WTC11 (cell line): ENCODE data around the gene SYNPO2. TPM values are rescaled to one million over a fixed set of nuclear protein-coding genes. Genes with fewer than 3 reads are reported as not detected.

Experiments used
- ATAC-seq: fragments of 200-7000 bp; cut with Tn5 transposase; 2 replicates; pipeline ENCODE4 v1.10.0; 2021; ENCODE audit warnings: mild to moderate bottlenecking, moderate library complexity
- CTCF ChIA-PET: fragments of 300-600 bp; sonication (Branson Sonifier 250); formaldehyde crosslinking; loops from one replicate; lab custom pipeline; 2021; ENCODE audit warnings: antibody characterized with exemption; lab: Charles Lee
- POLR2A ChIA-PET: fragments of 350-600 bp; sonication (Branson Sonifier 250); formaldehyde crosslinking; loops from one replicate; lab custom pipeline; 2021; ENCODE audit warnings: antibody characterized with exemption; lab: Charles Lee
- DNase-seq: peaks from one replicate; pipeline ENCODE4 v3.0.0; 2021; ENCODE audit warnings: low spot score
- H3K27ac Mint-ChIP-seq: 2 replicates; pipeline ENCODE4 v1.8.0; 2021; ENCODE audit warnings: mixed read lengths
- H3K27me3 Mint-ChIP-seq: 2 replicates; pipeline ENCODE4 v1.8.0; 2021; ENCODE audit warnings: low read depth, mild to moderate bottlenecking, moderate library complexity, mixed read lengths
- H3K36me3 Mint-ChIP-seq: 2 replicates; pipeline ENCODE4 v1.8.0; 2021; ENCODE audit warnings: mixed read lengths
- H3K4me1 Mint-ChIP-seq: 2 replicates; pipeline ENCODE4 v1.8.0; 2022; ENCODE audit warnings: mixed read lengths
- H3K4me3 Mint-ChIP-seq: 2 replicates; pipeline ENCODE4 v1.8.0; 2021; ENCODE audit warnings: mild to moderate bottlenecking, moderate library complexity, mixed read lengths
- H3K9me3 Mint-ChIP-seq: 2 replicates; pipeline ENCODE4 v1.8.0; 2021; ENCODE audit warnings: mixed read lengths
- ARID4B ChIP-seq: sonication (generic); formaldehyde crosslinking; IDR thresholded peaks from 2 replicates; pipeline ENCODE4 v1.8.0; 2023; ENCODE audit warnings: missing genetic modification reagents, mild to moderate bottlenecking, borderline replicate concordance
- ATF2 ChIP-seq: sonication (generic); formaldehyde crosslinking; IDR thresholded peaks from 2 replicates; pipeline ENCODE4 v1.8.1; 2022; ENCODE audit warnings: low read depth, missing genetic modification reagents, borderline replicate concordance
- ELF4 ChIP-seq: sonication (generic); formaldehyde crosslinking; IDR thresholded peaks from 2 replicates; pipeline ENCODE4 v1.8.1; 2022; ENCODE audit warnings: low read depth, mild to moderate bottlenecking, moderate library complexity, missing genetic modification reagents
- FOXP1 ChIP-seq: sonication (generic); formaldehyde crosslinking; IDR thresholded peaks from 2 replicates; pipeline ENCODE4 v1.8.0; 2022; ENCODE audit warnings: missing genetic modification reagents, mild to moderate bottlenecking, moderate library complexity, borderline replicate concordance
- GABPB1 ChIP-seq: sonication (generic); formaldehyde crosslinking; IDR thresholded peaks from 2 replicates; pipeline ENCODE4 v1.8.1; 2023; ENCODE audit warnings: mild to moderate bottlenecking, missing genetic modification reagents
- GRHL2 ChIP-seq: fragments of 250-450 bp; sonication (Bioruptor Pico); IDR thresholded peaks from 2 replicates; pipeline ENCODE4 v1.8.0; 2022; ENCODE audit warnings: mild to moderate bottlenecking, moderate library complexity; ENCODE audit not compliant: insufficient replicate concordance, severe bottlenecking
- JAZF1 ChIP-seq: fragments of 250-450 bp; sonication (Bioruptor Pico); IDR thresholded peaks from 2 replicates; pipeline ENCODE4 v1.9.0; 2021; ENCODE audit warnings: moderate library complexity, mild to moderate bottlenecking, inconsistent platforms
- MAX ChIP-seq: sonication (generic); formaldehyde crosslinking; IDR thresholded peaks from 2 replicates; pipeline ENCODE4 v1.8.0; 2022; ENCODE audit warnings: mild to moderate bottlenecking, missing genetic modification reagents
- MXD4 ChIP-seq: fragments of 250-450 bp; sonication (Bioruptor Pico); IDR thresholded peaks from 2 replicates; pipeline ENCODE4 v1.8.0; 2021; ENCODE audit warnings: mild to moderate bottlenecking, moderate library complexity, borderline replicate concordance
- PRDM15 ChIP-seq: sonication (generic); formaldehyde crosslinking; IDR thresholded peaks from 2 replicates; pipeline ENCODE4 v1.8.0; 2022; ENCODE audit warnings: missing genetic modification reagents
- RELA ChIP-seq: sonication (generic); formaldehyde crosslinking; IDR thresholded peaks from 2 replicates; pipeline ENCODE4 v1.8.1; 2022; ENCODE audit warnings: missing genetic modification reagents, mild to moderate bottlenecking, borderline replicate concordance
- ZNF263 ChIP-seq: sonication (generic); formaldehyde crosslinking; IDR thresholded peaks from 2 replicates; pipeline ENCODE4 v1.8.1; 2022; ENCODE audit warnings: low read depth, mild to moderate bottlenecking, moderate library complexity, missing genetic modification reagents
- total RNA-seq: library from RNA; stranded (reverse); gene quantifications from 3 replicates; pipeline ENCODE4 v1.2.3, GENCODE V29; 2021
- TF ChIP-seq, protein P1 (sequence below): fragments of 250-450 bp; sonication (Bioruptor Pico); conservative IDR thresholded peaks from 2 replicates; pipeline ENCODE4 v1.9.0; 2021; ENCODE audit warnings: mild to moderate bottlenecking
- TF ChIP-seq, protein P2 (sequence below): fragments of 250-450 bp; sonication (Bioruptor Pico); IDR thresholded peaks from 2 replicates; pipeline ENCODE4 v1.8.0; 2021; ENCODE audit warnings: mild to moderate bottlenecking

SYNPO2 gene
- total RNA-seq, 1 experiment from 2014 or later: 1.9 TPM

DNA sequence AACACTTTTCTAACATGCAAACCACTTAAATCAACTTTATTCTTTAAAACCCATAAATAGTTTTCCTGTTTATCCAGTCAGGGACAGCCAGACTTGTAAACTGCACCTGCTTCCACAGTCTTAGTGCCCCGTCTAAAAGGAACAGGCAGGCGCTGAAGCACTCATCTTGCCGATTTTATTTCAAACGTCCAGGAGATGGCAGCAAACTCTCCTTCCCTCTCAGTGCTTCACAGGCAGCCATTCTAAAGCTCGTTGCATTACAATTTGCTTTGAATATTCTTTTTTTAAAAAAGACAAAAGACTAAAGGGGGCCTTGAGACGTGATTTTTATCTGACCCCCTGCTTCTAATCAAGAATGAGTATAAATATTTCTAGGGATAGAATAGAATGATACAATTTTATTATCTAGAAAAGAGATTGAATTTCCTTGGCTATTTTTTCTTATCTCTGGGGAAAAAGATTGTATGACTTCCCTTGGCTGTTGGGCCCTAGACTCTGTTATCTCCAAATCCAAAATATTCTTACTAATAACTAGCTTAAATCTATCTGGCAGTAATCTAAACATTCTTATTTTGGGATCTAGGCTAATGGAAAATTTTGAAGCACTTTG, 153.4 kb downstream of the SYNPO2 start:
- Mint-ChIP-seq H3K4me3 (no peak overlapping the region), H3K27me3 (no peaks in the 10 kb centered on the region), H3K27ac (no peak overlapping the region), H3K9me3 (no peaks in the 10 kb centered on the region), H3K36me3 (no peaks in the 10 kb centered on the region), H3K4me1 (peaks cover 44% of the 10 kb centered on the region)
- DNase-seq (peak; percentile 38), ATAC-seq (peak; percentile 76)
- CTCF ChIA-PET: interaction anchor here (0.6 to 1.2 kb wide), 3 partner anchors 11 to 258 kb away, joined by 3 to 4 read pairs (median 3); a partner anchor contains a TSS
- TF ChIP-seq JAZF1 (CRISPR knock-in tag) (no peak), RELA (CRISPR knock-in tag) (no peak), FOXP1 (CRISPR knock-in tag) (no peak), ATF2 (CRISPR knock-in tag) (no peak), ELF4 (CRISPR knock-in tag) (no peak), MAX (CRISPR knock-in tag) (no peak), ZNF263 (no peak), PRDM15 (CRISPR knock-in tag) (no peak), GABPB1 (CRISPR knock-in tag) (no peak), ARID4B (CRISPR knock-in tag) (no peak), GRHL2 (CRISPR knock-in tag) (no peak), MXD4 (CRISPR knock-in tag) (no peak)
- TF ChIP-seq, protein P1, sequence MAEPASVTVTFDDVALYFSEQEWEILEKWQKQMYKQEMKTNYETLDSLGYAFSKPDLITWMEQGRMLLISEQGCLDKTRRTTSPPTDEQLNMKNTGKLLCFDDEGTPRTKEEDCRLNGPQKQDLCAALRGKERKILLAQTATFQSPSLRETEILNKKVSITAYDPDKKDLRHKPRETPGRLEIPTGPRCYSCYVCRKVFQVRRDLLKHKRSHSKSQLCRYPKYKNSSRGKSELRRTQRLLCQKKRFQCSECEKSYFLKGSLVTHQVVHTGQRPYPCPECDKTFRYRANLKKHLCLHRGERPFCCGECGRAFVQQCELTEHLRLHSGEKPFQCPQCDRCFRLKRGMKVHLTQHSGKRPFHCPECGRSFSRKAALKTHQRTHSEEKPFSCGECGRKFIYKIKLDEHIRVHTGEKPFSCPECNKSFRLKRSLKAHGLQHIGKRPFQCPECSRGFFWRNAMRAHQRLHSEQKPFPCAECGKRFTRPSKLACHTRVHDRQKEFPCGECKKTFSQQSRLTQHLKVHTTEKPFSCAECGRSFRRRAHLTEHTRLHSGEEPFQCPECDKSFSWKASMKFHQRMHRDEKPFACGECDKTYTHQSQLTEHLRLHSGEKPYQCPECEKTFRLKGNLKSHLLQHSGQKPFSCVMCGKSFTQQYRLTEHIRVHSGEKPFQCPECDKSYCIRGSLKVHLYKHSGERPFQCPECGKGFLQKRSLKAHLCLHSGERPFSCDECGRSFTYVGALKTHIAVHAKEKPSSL: no peak
- TF ChIP-seq, protein P2, sequence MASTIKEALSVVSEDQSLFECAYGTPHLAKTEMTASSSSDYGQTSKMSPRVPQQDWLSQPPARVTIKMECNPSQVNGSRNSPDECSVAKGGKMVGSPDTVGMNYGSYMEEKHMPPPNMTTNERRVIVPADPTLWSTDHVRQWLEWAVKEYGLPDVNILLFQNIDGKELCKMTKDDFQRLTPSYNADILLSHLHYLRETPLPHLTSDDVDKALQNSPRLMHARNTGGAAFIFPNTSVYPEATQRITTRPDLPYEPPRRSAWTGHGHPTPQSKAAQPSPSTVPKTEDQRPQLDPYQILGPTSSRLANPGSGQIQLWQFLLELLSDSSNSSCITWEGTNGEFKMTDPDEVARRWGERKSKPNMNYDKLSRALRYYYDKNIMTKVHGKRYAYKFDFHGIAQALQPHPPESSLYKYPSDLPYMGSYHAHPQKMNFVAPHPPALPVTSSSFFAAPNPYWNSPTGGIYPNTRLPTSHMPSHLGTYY (CRISPR knock-in tag): no peak
- POLR2A ChIA-PET: no interaction called here
